GM23248 (cell line): Measurements from ENCODE around the gene GRHPR. TPM values are rescaled to one million over a fixed set of nuclear protein-coding genes. Genes with fewer than 3 reads are reported as not detected.

ENCODE experiments used
- DNase-seq: peaks from one replicate; pipeline ENCODE4 v3.0.0-alpha.2; 2015
- H2AFZ ChIP-seq: fragments of 200-600 bp; sonication (generic); 2 replicates; pipeline ENCODE4 v1.6.1; 2016; ENCODE audit warnings: antibody characterized with exemption
- H3F3A ChIP-seq: fragments of 200-600 bp; sonication (generic); 2 replicates; pipeline ENCODE4 v1.6.1; 2016; ENCODE audit warnings: mild to moderate bottlenecking, antibody characterized with exemption, mixed run types; ENCODE audit not compliant: insufficient read depth
- H3K27ac ChIP-seq: fragments of 200-600 bp; sonication (generic); 2 replicates; pipeline ENCODE4 v1.5.1; 2016; ENCODE audit warnings: mild to moderate bottlenecking
- H3K27me3 ChIP-seq: fragments of 200-600 bp; sonication (generic); replicated peaks from 2 replicates; pipeline ENCODE4 v1.6.1; 2016; ENCODE audit warnings: mild to moderate bottlenecking; ENCODE audit not compliant: insufficient read depth
- H3K36me3 ChIP-seq: fragments of 200-600 bp; sonication (generic); 2 replicates; pipeline ENCODE4 v1.6.1; 2016; ENCODE audit warnings: low read depth, mild to moderate bottlenecking
- H3K4me1 ChIP-seq: fragments of 200-600 bp; sonication (generic); 2 replicates; pipeline ENCODE4 v1.6.1; 2016; ENCODE audit warnings: mild to moderate bottlenecking; ENCODE audit not compliant: insufficient read depth
- H3K4me2 ChIP-seq: fragments of 200-600 bp; sonication (generic); one replicate; pipeline ENCODE4 v1.6.1; 2016; ENCODE audit warnings: mild to moderate bottlenecking; ENCODE audit not compliant: unreplicated experiment
- H3K4me3 ChIP-seq: fragments of 200-600 bp; sonication (generic); 2 replicates; pipeline ENCODE4 v1.5.1; 2016; ENCODE audit warnings: mild to moderate bottlenecking
- H3K79me2 ChIP-seq: fragments of 200-600 bp; sonication (generic); 2 replicates; pipeline ENCODE4 v1.6.1; 2016; ENCODE audit warnings: mild to moderate bottlenecking; ENCODE audit not compliant: insufficient read depth
- H3K9ac ChIP-seq: fragments of 200-600 bp; sonication (generic); 2 replicates; pipeline ENCODE4 v1.6.1; 2016; ENCODE audit warnings: mild to moderate bottlenecking
- H3K9me2 ChIP-seq: fragments of 200-600 bp; sonication (generic); 2 replicates; pipeline ENCODE4 v1.6.1; 2016; ENCODE audit warnings: mixed run types, mild to moderate bottlenecking, moderate library complexity; ENCODE audit not compliant: insufficient read depth
- H3K9me3 ChIP-seq: fragments of 200-600 bp; sonication (generic); one replicate; pipeline ENCODE4 v1.6.1; 2017; ENCODE audit warnings: low read depth
- H4K20me1 ChIP-seq: fragments of 200-600 bp; sonication (generic); 2 replicates; pipeline ENCODE4 v1.6.0; 2016; ENCODE audit not compliant: insufficient read depth
- EZH2 ChIP-seq: fragments of 200-600 bp; sonication (generic); IDR thresholded peaks from 2 replicates; pipeline ENCODE4 v1.6.1; 2018; ENCODE audit warnings: antibody characterized with exemption, mild to moderate bottlenecking; ENCODE audit not compliant: insufficient read depth, poor library complexity, severe bottlenecking
- EZH2phosphoT487 ChIP-seq: fragments of 200-600 bp; sonication (generic); IDR thresholded peaks from 2 replicates; pipeline ENCODE4 v1.6.1; 2018; ENCODE audit warnings: antibody characterized with exemption, moderate library complexity, mild to moderate bottlenecking, low read depth; ENCODE audit not compliant: insufficient read depth
- WGBS, 2 experiments: methylation state at CpG; one replicate each; pipeline ENCODE4 v1.1.6; 2015 to 2017; ENCODE audit warnings: low lambda C conversion rate in 2 of 2, low coverage in 1 of 2; ENCODE audit errors: missing lambda C conversion rate in 2 of 2; 5-methylcytosine and 5-hydroxymethylcytosine counted together
- in situ Hi-C: fragments of 300-500 bp; cut with MboI; formaldehyde crosslinking; loops from 2 replicates; pipeline ENCODE4 v1.15.0; 2020
- polyA plus RNA-seq: library from polyadenylated mRNA; unstranded; fragments of >200 nt; fragmentation: Nextera tagmentation; extraction: Ambion mirVana; gene quantifications from 2 replicates; pipeline ENCODE4 v1.2.1, GENCODE V29; 2016
- total RNA-seq: library from RNA; depleted of rRNA; stranded (reverse); fragments of >200 nt; shearing (Covaris generic); gene quantifications from 2 replicates; pipeline ENCODE4 v1.2.3, GENCODE V29; 2014

The GRHPR gene
- total and polyA plus RNA-seq, 2 experiments from 2014 or later, result 124 to 146 TPM

DNA sequence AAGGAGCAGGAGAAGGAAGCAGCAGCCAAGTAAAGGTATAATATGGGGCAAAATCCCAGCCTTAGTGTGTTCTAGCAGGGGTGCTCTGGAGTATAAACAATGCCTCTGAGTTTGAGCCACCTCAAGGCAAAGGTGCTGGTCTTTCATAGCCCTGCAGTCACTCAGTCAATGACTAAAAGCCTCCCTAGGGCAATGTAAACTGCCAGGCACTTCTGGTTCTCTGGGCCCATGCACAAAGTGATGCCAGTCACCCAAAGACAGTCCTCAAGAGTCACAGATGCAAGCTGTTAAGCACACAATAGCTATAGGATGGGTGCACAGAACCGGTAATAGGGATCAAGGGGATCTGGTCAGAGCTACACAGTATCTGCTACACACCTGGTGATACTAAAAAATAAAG is 30.1 kb downstream of the GRHPR start:
- no peak for DNase-seq
- TF ChIP-seq EZH2 (no peak), EZH2phosphoT487 (no peak)
- Histone ChIP-seq H3K4me3 (no peak overlapping the region), H3F3A (peaks cover 15% of the 10 kb centered on the region; the same call in 1 of the 2 replicates), H4K20me1 (0 out of 2 replicates have a peak, but pooled peaks cover 19% of the 10 kb centered on the region), H3K4me2 (no peak overlapping the region), H3K9me3 (no peaks in the 10 kb centered on the region), H3K36me3 (no peaks in the 10 kb centered on the region), H2AFZ (no peak overlapping the region), H3K27ac (no peak overlapping the region), H3K4me1 (peaks cover 10% of the 10 kb centered on the region; the same call in 1 of the 2 replicates), H3K79me2 (peaks cover 100% of the 10 kb centered on the region), H3K9me2 (no peaks in the 10 kb centered on the region), H3K27me3 (no peaks in the 10 kb centered on the region), H3K9ac (no peak overlapping the region)
- 97 to 100% methylated on average over 1 of the region's 1 CpG for WGBS, 2 experiments
- in situ Hi-C loops, result no loop called here

DNA sequence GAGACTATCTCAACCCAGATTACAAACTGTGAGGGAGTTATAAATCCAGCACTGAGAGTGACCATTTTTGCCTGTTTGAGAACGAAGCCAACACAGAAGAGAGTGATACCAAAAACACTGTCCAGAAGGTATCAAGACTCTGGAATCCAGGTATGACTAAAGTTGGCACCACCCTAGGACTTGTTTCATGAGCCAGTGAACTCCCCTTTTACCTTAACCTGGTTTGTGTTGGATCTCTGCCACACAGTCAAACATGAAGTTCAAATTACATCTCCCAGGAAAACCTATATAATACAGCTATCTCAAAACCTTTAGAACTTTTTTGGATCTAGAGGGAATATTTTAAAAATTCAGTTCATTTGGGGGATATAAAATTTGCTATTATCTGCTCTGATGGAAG is 31.3 kb downstream of the GRHPR start:
- WGBS, 2 experiments, result 90 to 100% methylated on average over 1 of the region's 1 CpG
- H2AFZ ChIP-seq, result no peak overlapping the region
- no peak overlapping the region for H3K27ac ChIP-seq
- H3F3A ChIP-seq, result peaks cover 15% of the 10 kb centered on the region; the same call in 1 of the 2 replicates
- TF ChIP-seq EZH2phosphoT487 (no peak), EZH2 (no peak)
- no peaks in the 10 kb centered on the region for H3K36me3 ChIP-seq
- in situ Hi-C loops, result no loop called here
- peaks cover 100% of the 10 kb centered on the region for H3K79me2 ChIP-seq
- no peak overlapping the region for H3K4me3 ChIP-seq
- H3K9me2 ChIP-seq, result no peaks in the 10 kb centered on the region; the same call in 1 of the 2 replicates
- H3K4me2 ChIP-seq, result no peak overlapping the region
- H3K27me3 ChIP-seq, result no peaks in the 10 kb centered on the region
- H3K4me1 ChIP-seq, result peaks cover 10% of the 10 kb centered on the region; the same call in 1 of the 2 replicates
- H3K9ac ChIP-seq, result no peak overlapping the region
- no peaks in the 10 kb centered on the region for H3K9me3 ChIP-seq
- no peak for DNase-seq
- 0 out of 2 replicates have a peak, but pooled peaks cover 19% of the 10 kb centered on the region for H4K20me1 ChIP-seq

DNA sequence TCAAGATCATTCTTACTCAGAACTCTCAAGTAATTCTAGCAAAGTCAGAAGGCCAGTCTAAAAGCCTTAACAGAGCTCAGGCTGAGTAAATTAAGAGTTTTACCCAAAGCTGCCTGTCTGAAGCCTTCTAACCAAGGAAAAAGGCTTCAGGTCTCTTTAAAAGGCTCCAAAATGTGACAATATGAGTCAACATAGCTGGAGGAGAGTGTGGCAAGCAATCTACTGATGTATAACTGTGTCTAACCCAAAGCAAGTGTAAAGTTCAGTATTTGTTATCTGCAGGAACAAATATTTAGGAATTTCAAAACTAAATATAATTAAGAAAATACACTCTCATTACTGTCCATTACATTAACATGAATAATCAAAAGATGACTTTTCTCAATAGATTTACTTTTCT is 31.7 kb downstream of the GRHPR start:
- TF ChIP-seq EZH2 (no peak), EZH2phosphoT487 (no peak)
- H4K20me1 ChIP-seq, result 0 out of 2 replicates have a peak, but pooled peaks cover 19% of the 10 kb centered on the region
- DNase-seq, result peak; percentile 46
- no peaks in the 10 kb centered on the region for H3K36me3 ChIP-seq
- peaks cover 10% of the 10 kb centered on the region; the same call in 1 of the 2 replicates for H3K4me1 ChIP-seq
- H3F3A ChIP-seq, result peaks cover 15% of the 10 kb centered on the region; the same call in 1 of the 2 replicates
- H3K27ac ChIP-seq, result no peak overlapping the region
- H3K9ac ChIP-seq, result no peak overlapping the region
- no peak overlapping the region for H2AFZ ChIP-seq
- no peak overlapping the region for H3K4me3 ChIP-seq
- H3K9me3 ChIP-seq, result no peaks in the 10 kb centered on the region
- peaks cover 100% of the 10 kb centered on the region for H3K79me2 ChIP-seq
- no peaks in the 10 kb centered on the region for H3K27me3 ChIP-seq
- no peak overlapping the region for H3K4me2 ChIP-seq
- in situ Hi-C loops, result no loop called here
- no peaks in the 10 kb centered on the region; the same call in 1 of the 2 replicates for H3K9me2 ChIP-seq

DNA sequence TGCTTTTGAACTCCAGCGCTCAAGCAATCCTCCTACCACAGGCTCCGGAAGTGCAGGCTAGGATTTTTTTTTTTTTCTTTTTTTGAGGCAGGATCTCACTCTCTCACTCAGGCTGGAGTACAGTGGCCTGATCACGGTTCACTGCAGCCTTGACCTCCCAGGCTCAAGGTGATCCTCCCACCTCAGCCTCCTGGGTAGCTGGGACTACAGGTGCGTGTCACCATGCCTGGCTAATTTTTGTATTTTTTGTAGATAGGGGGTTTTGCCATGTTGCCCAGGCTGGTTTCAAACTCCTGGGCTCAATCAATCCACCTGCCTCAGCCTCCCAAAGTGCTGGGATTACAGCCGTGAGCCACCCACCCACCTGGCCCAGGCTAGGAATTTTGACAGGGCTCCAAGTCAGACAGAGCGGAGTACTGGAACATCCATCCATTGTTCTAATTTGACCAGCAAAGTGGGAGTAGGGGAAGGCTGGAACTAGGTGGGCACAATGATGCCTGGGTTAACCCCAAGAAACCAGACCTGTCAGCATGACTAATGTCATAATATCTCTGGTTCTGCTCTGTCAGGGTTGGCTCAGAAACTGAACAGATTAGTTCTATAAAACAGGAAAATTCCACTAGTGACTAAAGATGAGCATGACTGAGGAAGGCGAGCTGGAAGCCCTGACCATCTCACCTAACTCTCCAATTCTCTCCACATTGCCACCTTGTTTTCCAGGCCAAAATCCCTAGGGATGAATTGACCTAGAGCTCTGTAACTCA is 33.6 kb downstream of the GRHPR start:
- H3K27ac ChIP-seq, result no peak overlapping the region
- no peaks in the 10 kb centered on the region for H3K9me3 ChIP-seq
- H3K4me1 ChIP-seq, result peaks cover 10% of the 10 kb centered on the region; the same call in 1 of the 2 replicates
- no peak overlapping the region for H2AFZ ChIP-seq
- H3K36me3 ChIP-seq, result no peaks in the 10 kb centered on the region
- no peaks in the 10 kb centered on the region; the same call in 1 of the 2 replicates for H3K9me2 ChIP-seq
- no peak overlapping the region for H3K9ac ChIP-seq
- TF ChIP-seq EZH2phosphoT487 (no peak), EZH2 (no peak)
- H3K4me2 ChIP-seq, result no peak overlapping the region
- H3K27me3 ChIP-seq, result no peaks in the 10 kb centered on the region
- H3K79me2 ChIP-seq, result peaks cover 100% of the 10 kb centered on the region
- H3K4me3 ChIP-seq, result no peak overlapping the region
- H3F3A ChIP-seq, result peaks cover 15% of the 10 kb centered on the region; the same call in 1 of the 2 replicates
- DNase-seq, result no peak
- 82 to 83% methylated on average over 7 of the region's 7 CpGs for WGBS, 2 experiments
- in situ Hi-C loops, result no loop called here
- H4K20me1 ChIP-seq, result 0 out of 2 replicates have a peak, but pooled peaks cover 19% of the 10 kb centered on the region
